OCI-LY1 (cell line): ENCODE data around the gene ZNF429.
A peak's percentile ranks its signal among the peaks of the same experiment; 100 is the strongest.

Experiments used
- EZH2 ChIP-seq: fragments of 200-600 bp; sonication (generic), shearing (Covaris generic); IDR thresholded peaks from 2 replicates; pipeline ENCODE4 v1.8.0; 2017; ENCODE audit warnings: borderline replicate concordance, mixed run types, mild to moderate bottlenecking, antibody characterized with exemption, low read length, moderate library complexity, mixed read lengths
- TF ChIP-seq, protein P1 (sequence below): fragments of 200-600 bp; sonication (generic), shearing (Covaris generic); IDR thresholded peaks from 2 replicates; pipeline ENCODE4 v1.5.1; 2017; ENCODE audit warnings: mild to moderate bottlenecking, antibody characterized with exemption, low read length, moderate library complexity, mixed read lengths

- TF ChIP-seq, protein P1, sequence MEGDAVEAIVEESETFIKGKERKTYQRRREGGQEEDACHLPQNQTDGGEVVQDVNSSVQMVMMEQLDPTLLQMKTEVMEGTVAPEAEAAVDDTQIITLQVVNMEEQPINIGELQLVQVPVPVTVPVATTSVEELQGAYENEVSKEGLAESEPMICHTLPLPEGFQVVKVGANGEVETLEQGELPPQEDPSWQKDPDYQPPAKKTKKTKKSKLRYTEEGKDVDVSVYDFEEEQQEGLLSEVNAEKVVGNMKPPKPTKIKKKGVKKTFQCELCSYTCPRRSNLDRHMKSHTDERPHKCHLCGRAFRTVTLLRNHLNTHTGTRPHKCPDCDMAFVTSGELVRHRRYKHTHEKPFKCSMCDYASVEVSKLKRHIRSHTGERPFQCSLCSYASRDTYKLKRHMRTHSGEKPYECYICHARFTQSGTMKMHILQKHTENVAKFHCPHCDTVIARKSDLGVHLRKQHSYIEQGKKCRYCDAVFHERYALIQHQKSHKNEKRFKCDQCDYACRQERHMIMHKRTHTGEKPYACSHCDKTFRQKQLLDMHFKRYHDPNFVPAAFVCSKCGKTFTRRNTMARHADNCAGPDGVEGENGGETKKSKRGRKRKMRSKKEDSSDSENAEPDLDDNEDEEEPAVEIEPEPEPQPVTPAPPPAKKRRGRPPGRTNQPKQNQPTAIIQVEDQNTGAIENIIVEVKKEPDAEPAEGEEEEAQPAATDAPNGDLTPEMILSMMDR: peak; percentile 69
- TF ChIP-seq EZH2: no peak
These were observed 36.6 kb upstream of the ZNF429 start for GRCh38 chr19:21468791-21469190.
